ENCODE results near the gene NLGN3. TPM values are rescaled to one million over a fixed set of nuclear protein-coding genes. Genes with fewer than 3 reads are reported as not detected.

NLGN3 gene
- total RNA-seq, 1 experiment from 2014 or later: 0.28 TPM

DNA sequence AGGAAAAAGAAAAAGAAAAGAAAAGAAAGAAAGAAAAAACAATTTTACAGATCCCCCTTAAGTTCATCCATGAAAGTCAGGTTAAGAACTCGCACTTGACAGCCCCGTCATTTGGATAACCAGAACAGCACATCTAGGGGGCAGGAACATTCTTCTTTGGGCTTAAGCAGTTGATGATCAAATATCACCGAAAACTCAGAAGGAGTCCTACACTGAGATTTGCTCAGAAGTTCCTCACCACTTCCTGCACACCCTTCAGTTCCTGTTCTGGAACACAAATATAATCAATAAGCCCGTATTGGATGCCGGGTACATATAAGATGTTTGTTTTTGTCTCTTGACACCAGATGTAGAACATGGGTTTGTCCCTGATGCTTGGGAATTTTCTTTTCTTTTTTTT lies 14.7 kb downstream of the NLGN3 start:
- ATAC-seq: no peak
- Histone ChIP-seq H3K4me3 (ENCODE audit: low read depth in 2 of 2, low read length in 2 of 2) (no peak overlapping the region), H3K27ac (ENCODE audit: low read length) (no peak overlapping the region), H3K36me3 (ENCODE audit: control insufficient read depth, insufficient read depth, low read length) (no peaks in the 10 kb centered on the region), H3K4me1 (ENCODE audit: control insufficient read depth, insufficient read depth, low read length) (no peaks in the 10 kb centered on the region), H3K9me3 (ENCODE audit: control insufficient read depth, insufficient read depth, low read depth, low read length) (no peaks in the 10 kb centered on the region), H3K27me3 (ENCODE audit: control insufficient read depth, insufficient read depth, low read length) (no peaks in the 10 kb centered on the region)
- intact Hi-C loops (cut with micrococcal nuclease; ENCODE audit: unreplicated experiment) (no loop called here), in situ Hi-C loops (cut with HindIII; ENCODE audit: low pct_unique_long_range_greater_than_20kb, low sequenced_read_pairs) (no loop called here)
- ChIA-PET POLR2A (no interaction called here), CTCF (no interaction called here)
- no peak for DNase-seq (ENCODE audit: low read depth, low spot score)
- TF ChIP-seq POLR2AphosphoS5 (IDR thresholded peaks at IDR 0.05; ENCODE audit: low read depth, low read length) (no peak), TCF7L2 (IDR thresholded peaks at IDR 0.05; ENCODE audit: low read depth, low read length) (no peak)
- no TSS peak for BruUV-seq (replicated peaks)

DNA sequence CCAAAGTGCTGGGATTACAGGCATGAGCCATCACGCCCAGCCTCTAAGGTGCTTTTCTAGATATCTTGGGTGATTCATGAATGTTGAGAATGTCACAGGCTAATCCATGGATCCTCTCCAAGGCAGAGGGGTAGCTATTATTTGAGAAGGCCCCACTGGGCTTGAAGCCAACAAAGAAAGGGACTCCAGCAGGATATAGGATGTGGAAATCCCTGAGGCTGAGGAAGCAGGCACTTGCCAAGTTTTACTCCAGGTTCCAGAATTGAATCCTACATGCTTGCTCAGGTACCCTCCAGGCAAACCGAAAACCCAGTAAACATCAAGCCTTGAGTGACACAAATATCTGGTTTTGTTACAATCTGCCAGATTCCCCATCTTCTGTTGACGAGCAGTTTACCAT lies 15.8 kb downstream of the NLGN3 start:
- H3K27ac ChIP-seq (ENCODE audit: low read length): no peak overlapping the region
- H3K4me3 ChIP-seq (ENCODE audit: low read depth in 2 of 2, low read length in 2 of 2): no peak overlapping the region
- intact Hi-C loops (cut with micrococcal nuclease; ENCODE audit: unreplicated experiment) (no loop called here), in situ Hi-C loops (cut with HindIII; ENCODE audit: low pct_unique_long_range_greater_than_20kb, low sequenced_read_pairs) (no loop called here)
- no peak for ATAC-seq
- no peaks in the 10 kb centered on the region for H3K36me3 ChIP-seq (ENCODE audit: control insufficient read depth, insufficient read depth, low read length)
- no peaks in the 10 kb centered on the region for H3K4me1 ChIP-seq (ENCODE audit: control insufficient read depth, insufficient read depth, low read length)
- ChIA-PET POLR2A (no interaction called here), CTCF (no interaction called here)
- H3K9me3 ChIP-seq (ENCODE audit: control insufficient read depth, insufficient read depth, low read depth, low read length): no peaks in the 10 kb centered on the region
- no peaks in the 10 kb centered on the region for H3K27me3 ChIP-seq (ENCODE audit: control insufficient read depth, insufficient read depth, low read length)
- DNase-seq (ENCODE audit: low read depth, low spot score): no peak
- BruUV-seq (replicated peaks): no TSS peak
- TF ChIP-seq SIN3A (IDR thresholded peaks at IDR 0.05; ENCODE audit: borderline replicate concordance, insufficient read depth, low read depth, low read length) (no peak), POLR2AphosphoS5 (IDR thresholded peaks at IDR 0.05; ENCODE audit: low read depth, low read length) (no peak), TCF7L2 (IDR thresholded peaks at IDR 0.05; ENCODE audit: low read depth, low read length) (no peak)
- TF ChIP-seq, protein P1, sequence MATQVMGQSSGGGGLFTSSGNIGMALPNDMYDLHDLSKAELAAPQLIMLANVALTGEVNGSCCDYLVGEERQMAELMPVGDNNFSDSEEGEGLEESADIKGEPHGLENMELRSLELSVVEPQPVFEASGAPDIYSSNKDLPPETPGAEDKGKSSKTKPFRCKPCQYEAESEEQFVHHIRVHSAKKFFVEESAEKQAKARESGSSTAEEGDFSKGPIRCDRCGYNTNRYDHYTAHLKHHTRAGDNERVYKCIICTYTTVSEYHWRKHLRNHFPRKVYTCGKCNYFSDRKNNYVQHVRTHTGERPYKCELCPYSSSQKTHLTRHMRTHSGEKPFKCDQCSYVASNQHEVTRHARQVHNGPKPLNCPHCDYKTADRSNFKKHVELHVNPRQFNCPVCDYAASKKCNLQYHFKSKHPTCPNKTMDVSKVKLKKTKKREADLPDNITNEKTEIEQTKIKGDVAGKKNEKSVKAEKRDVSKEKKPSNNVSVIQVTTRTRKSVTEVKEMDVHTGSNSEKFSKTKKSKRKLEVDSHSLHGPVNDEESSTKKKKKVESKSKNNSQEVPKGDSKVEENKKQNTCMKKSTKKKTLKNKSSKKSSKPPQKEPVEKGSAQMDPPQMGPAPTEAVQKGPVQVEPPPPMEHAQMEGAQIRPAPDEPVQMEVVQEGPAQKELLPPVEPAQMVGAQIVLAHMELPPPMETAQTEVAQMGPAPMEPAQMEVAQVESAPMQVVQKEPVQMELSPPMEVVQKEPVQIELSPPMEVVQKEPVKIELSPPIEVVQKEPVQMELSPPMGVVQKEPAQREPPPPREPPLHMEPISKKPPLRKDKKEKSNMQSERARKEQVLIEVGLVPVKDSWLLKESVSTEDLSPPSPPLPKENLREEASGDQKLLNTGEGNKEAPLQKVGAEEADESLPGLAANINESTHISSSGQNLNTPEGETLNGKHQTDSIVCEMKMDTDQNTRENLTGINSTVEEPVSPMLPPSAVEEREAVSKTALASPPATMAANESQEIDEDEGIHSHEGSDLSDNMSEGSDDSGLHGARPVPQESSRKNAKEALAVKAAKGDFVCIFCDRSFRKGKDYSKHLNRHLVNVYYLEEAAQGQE (IDR thresholded peaks at IDR 0.05; ENCODE audit: insufficient read depth in 1 of 2, low read depth in 2 of 2, low read length in 1 of 2): no peak
- TF ChIP-seq, protein P2, sequence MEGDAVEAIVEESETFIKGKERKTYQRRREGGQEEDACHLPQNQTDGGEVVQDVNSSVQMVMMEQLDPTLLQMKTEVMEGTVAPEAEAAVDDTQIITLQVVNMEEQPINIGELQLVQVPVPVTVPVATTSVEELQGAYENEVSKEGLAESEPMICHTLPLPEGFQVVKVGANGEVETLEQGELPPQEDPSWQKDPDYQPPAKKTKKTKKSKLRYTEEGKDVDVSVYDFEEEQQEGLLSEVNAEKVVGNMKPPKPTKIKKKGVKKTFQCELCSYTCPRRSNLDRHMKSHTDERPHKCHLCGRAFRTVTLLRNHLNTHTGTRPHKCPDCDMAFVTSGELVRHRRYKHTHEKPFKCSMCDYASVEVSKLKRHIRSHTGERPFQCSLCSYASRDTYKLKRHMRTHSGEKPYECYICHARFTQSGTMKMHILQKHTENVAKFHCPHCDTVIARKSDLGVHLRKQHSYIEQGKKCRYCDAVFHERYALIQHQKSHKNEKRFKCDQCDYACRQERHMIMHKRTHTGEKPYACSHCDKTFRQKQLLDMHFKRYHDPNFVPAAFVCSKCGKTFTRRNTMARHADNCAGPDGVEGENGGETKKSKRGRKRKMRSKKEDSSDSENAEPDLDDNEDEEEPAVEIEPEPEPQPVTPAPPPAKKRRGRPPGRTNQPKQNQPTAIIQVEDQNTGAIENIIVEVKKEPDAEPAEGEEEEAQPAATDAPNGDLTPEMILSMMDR (IDR thresholded peaks at IDR 0.05): no peak

DNA sequence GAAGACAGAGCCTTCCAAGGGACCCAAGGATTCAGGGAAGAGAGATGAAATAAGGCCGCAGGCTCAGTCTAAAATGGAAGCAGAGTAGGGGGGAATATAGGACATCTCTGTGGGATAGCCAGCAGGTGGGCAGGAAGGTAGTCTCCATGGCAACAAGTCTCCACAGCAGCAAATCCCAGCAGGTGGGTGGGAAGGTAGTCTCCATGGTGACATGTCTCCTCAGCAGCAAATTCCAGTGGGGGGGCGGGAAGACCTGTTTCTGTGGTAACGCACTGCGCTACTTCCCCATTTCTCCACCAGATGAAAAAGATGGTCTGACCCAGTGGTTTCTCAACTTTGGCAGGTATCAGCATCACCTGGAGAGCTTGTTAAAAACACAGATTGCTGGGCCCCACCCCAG lies 18.3 kb downstream of the NLGN3 start:
- H3K27me3 ChIP-seq (ENCODE audit: control insufficient read depth, insufficient read depth, low read length): no peaks in the 10 kb centered on the region
- TF ChIP-seq, protein P1 (IDR thresholded peaks at IDR 0.05; ENCODE audit: insufficient read depth in 1 of 2, low read depth in 2 of 2, low read length in 1 of 2): no peak
- TF ChIP-seq TCF7L2 (IDR thresholded peaks at IDR 0.05; ENCODE audit: low read depth, low read length) (no peak), POLR2AphosphoS5 (IDR thresholded peaks at IDR 0.05; ENCODE audit: low read depth, low read length) (no peak), SIN3A (IDR thresholded peaks at IDR 0.05; ENCODE audit: borderline replicate concordance, insufficient read depth, low read depth, low read length) (no peak)
- TF ChIP-seq, protein P2 (IDR thresholded peaks at IDR 0.05): no peak
- ATAC-seq (no peak), DNase-seq (ENCODE audit: low read depth, low spot score) (no peak)
- CTCF ChIA-PET: no interaction called here
- no TSS peak for BruUV-seq (replicated peaks)
- H3K36me3 ChIP-seq (ENCODE audit: control insufficient read depth, insufficient read depth, low read length): no peaks in the 10 kb centered on the region
- no peak overlapping the region for H3K4me3 ChIP-seq (ENCODE audit: low read depth in 2 of 2, low read length in 2 of 2)
- POLR2A ChIA-PET: no interaction called here
- no peaks in the 10 kb centered on the region for H3K4me1 ChIP-seq (ENCODE audit: control insufficient read depth, insufficient read depth, low read length)
- intact Hi-C loops (cut with micrococcal nuclease; ENCODE audit: unreplicated experiment): no loop called here
- no peaks in the 10 kb centered on the region for H3K9me3 ChIP-seq (ENCODE audit: control insufficient read depth, insufficient read depth, low read depth, low read length)
- no peak overlapping the region for H3K27ac ChIP-seq (ENCODE audit: low read length)
- in situ Hi-C loops (cut with HindIII; ENCODE audit: low pct_unique_long_range_greater_than_20kb, low sequenced_read_pairs): no loop called here

All from Panc1 (cell line).